K562 (cell line): Measurements from ENCODE around the gene TNC. TPM values are rescaled to one million over a fixed set of nuclear protein-coding genes. Genes with fewer than 3 reads are reported as not detected.

Experiments
- ATAC-seq: fragments of 200-7000 bp; cut with Tn5 transposase; 3 replicates; pipeline ENCODE4 v1.9.1; 2020; ENCODE audit warnings: moderate library complexity
- BruUV-seq: library from RNA; stranded (reverse); fragments of 400-500 nt; replicated peaks from 2 replicates; lab custom pipeline; 2021; lab: Mats Ljungman, UMichigan
- CTCF ChIA-PET: fragments of 300-600 bp; formaldehyde crosslinking; extraction: SDS; loops from one replicate; lab custom pipeline; 2021; ENCODE audit warnings: low intra/inter-chr PET ratio; lab: Yijun Ruan, JAX
- POLR2A ChIA-PET: fragments of 300-600, 350-650 bp; sonication (Branson Sonifier 250); formaldehyde crosslinking; extraction: SDS; loops from one replicate; lab custom pipeline; 2021; ENCODE audit warnings: antibody characterized with exemption, inconsistent platforms; lab: Yijun Ruan, JAX
- DNase-seq, 4 experiments: peaks; one replicate each; pipeline versions ENCODE4 v3.0.0 to v3.0.0-alpha.2; 2011 to 2018; ENCODE audit warnings: low spot score in 3 of 4, mixed read lengths in 3 of 4; ENCODE audit errors: extremely low read depth in 1 of 4
- FAIRE-seq: peaks from 2 replicates; lab custom pipeline; 2011; peaks lifted over from hg19 to GRCh38; lab: Jason Lieb, UNC
- H2AFZ ChIP-seq: 2 replicates; pipeline ENCODE4 v1.6.0; 2011; ENCODE audit warnings: low read depth, low read length, control low read depth, inconsistent platforms
- H3K27ac ChIP-seq: fragments of 200-600 bp; 3 replicates; pipeline ENCODE4 v1.8.0; 2011; ENCODE audit warnings: low read depth, mild to moderate bottlenecking, control low read depth, inconsistent platforms, low read length, moderate library complexity, mixed read lengths; ENCODE audit errors: extremely low read depth
- H3K27me3 ChIP-seq, 2 experiments: fragments of 300-600 bp in 1 of 2; 2 replicates in 1 of 2; 3 replicates in 1 of 2; pipeline versions ENCODE4 v1.6.0 to v1.8.0; 2011; ENCODE audit warnings: inconsistent platforms in 2 of 2, low read length in 2 of 2, mild to moderate bottlenecking in 1 of 2, mixed read lengths in 1 of 2, moderate library complexity in 1 of 2; ENCODE audit not compliant: control insufficient read depth in 2 of 2, insufficient read depth in 2 of 2
- H3K36me3 ChIP-seq: fragments of 300-600 bp; 3 replicates; pipeline ENCODE4 v1.8.0; 2011; ENCODE audit warnings: mild to moderate bottlenecking, low read length, inconsistent platforms; ENCODE audit not compliant: control insufficient read depth, insufficient read depth
- H3K4me1 ChIP-seq, 2 experiments: fragments of 200-600 bp in 1 of 2; replicated peaks in 1 of 2; 2 replicates in 1 of 2; 3 replicates in 1 of 2; pipeline versions ENCODE4 v1.5.1 to v1.8.0; 2011; ENCODE audit warnings: inconsistent platforms in 2 of 2, low read length in 2 of 2, mild to moderate bottlenecking in 1 of 2, mixed read lengths in 1 of 2, moderate library complexity in 1 of 2; ENCODE audit not compliant: control insufficient read depth in 2 of 2, insufficient read depth in 2 of 2
- H3K4me2 ChIP-seq: 2 replicates; pipeline ENCODE4 v1.6.1; 2011; ENCODE audit warnings: low read length, control low read depth, inconsistent platforms, mixed read lengths; ENCODE audit not compliant: insufficient read depth
- H3K4me3 ChIP-seq: fragments of 200-600 bp; sonication (generic), shearing (Covaris generic); 2 replicates; pipeline ENCODE4 v1.5.1; 2016; ENCODE audit warnings: control low read depth, inconsistent platforms
- H3K79me2 ChIP-seq: fragments of 200-600 bp; 3 replicates; pipeline ENCODE4 v1.8.0; 2011; ENCODE audit warnings: low read length, inconsistent platforms; ENCODE audit not compliant: control insufficient read depth, insufficient read depth
- H3K9ac ChIP-seq, 2 experiments: 2 replicates each; pipeline versions ENCODE4 v1.6.0 to v1.6.1; 2011; ENCODE audit warnings: low read depth in 2 of 2, low read length in 2 of 2, control low read depth in 1 of 2, inconsistent platforms in 1 of 2, mild to moderate bottlenecking in 1 of 2, mixed read lengths in 1 of 2; ENCODE audit not compliant: insufficient read depth in 1 of 2
- H3K9me1 ChIP-seq: one replicate; pipeline ENCODE4 v1.6.0; 2011; ENCODE audit warnings: inconsistent platforms, mild to moderate bottlenecking, low read length, moderate library complexity; ENCODE audit not compliant: control insufficient read depth, insufficient read depth
- H3K9me3 ChIP-seq: replicated peaks from 2 replicates; pipeline ENCODE4 v1.5.1; 2011; ENCODE audit warnings: low read depth, low read length, inconsistent platforms; ENCODE audit not compliant: control insufficient read depth, insufficient read depth
- H4K20me1 ChIP-seq: replicated peaks from 2 replicates; pipeline ENCODE4 v1.6.1; 2011; ENCODE audit warnings: low read length, inconsistent platforms, mixed read lengths; ENCODE audit not compliant: control insufficient read depth, insufficient read depth
- CHD2 ChIP-seq: IDR thresholded peaks from 2 replicates; pipeline ENCODE4 v1.6.1; 2011; ENCODE audit warnings: low read depth, low read length
- EHMT2 ChIP-seq: fragments of 450-650 bp; IDR thresholded peaks from 2 replicates; pipeline ENCODE4 v1.6.1; 2018; ENCODE audit warnings: antibody characterized with exemption
- ELF4 ChIP-seq: fragments of 450-650 bp; formaldehyde crosslinking; IDR thresholded peaks from 2 replicates; pipeline ENCODE4 v1.4.0; 2022; ENCODE audit warnings: missing genetic modification characterization
- GTF2F1 ChIP-seq: IDR thresholded peaks from 2 replicates; pipeline ENCODE4 v1.6.1; 2011; ENCODE audit warnings: low read depth, low read length, improper control_type of control experiment
- MEIS2 ChIP-seq: fragments of 450-650 bp; IDR thresholded peaks from 2 replicates; pipeline ENCODE4 v1.6.1; 2014; ENCODE audit warnings: mild to moderate bottlenecking; ENCODE audit not compliant: partially characterized antibody
- NFE2 ChIP-seq: IDR thresholded peaks from 2 replicates; pipeline ENCODE4 v1.6.1; 2014; ENCODE audit warnings: antibody characterized with exemption, low read depth
- SLC30A9 ChIP-seq: fragments of 250-450 bp; sonication (Bioruptor Pico); IDR thresholded peaks from 2 replicates; pipeline ENCODE4 v1.8.0; 2022; ENCODE audit warnings: mild to moderate bottlenecking, moderate library complexity
- SMAD1 ChIP-seq: fragments of 150-350 bp; IDR thresholded peaks from 2 replicates; pipeline ENCODE4 v1.6.1; 2014; ENCODE audit warnings: low read length, low read depth; ENCODE audit not compliant: partially characterized antibody
- TOE1 ChIP-seq, 2 experiments: fragments of 450-650 bp in 1 of 2; sonication (generic) in 1 of 2; formaldehyde crosslinking in 1 of 2; IDR thresholded peaks; 2 replicates each; pipeline versions ENCODE4 v1.7.1 to v1.8.0; 2016 to 2022; ENCODE audit warnings: borderline replicate concordance in 2 of 2, mild to moderate bottlenecking in 2 of 2, antibody characterized with exemption in 1 of 2, inconsistent platforms in 1 of 2, low read depth in 1 of 2, missing genetic modification reagents in 1 of 2, moderate library complexity in 1 of 2
- ZKSCAN1 ChIP-seq: fragments of 150-350 bp; IDR thresholded peaks from 2 replicates; pipeline ENCODE4 v1.6.1; 2016; ENCODE audit warnings: low read depth, low read length
- ZNF175 ChIP-seq: fragments of 200-800 bp; sonication (Bioruptor generic); IDR thresholded peaks from 2 replicates; pipeline ENCODE4 v1.6.1; 2016; ENCODE audit warnings: low read depth, mild to moderate bottlenecking, missing genetic modification characterization, missing compliant biosample characterization
- ZNF79 ChIP-seq: fragments of 250-450 bp; sonication (Bioruptor Pico); IDR thresholded peaks from 2 replicates; pipeline ENCODE4 v1.4.0; 2020; ENCODE audit warnings: low read depth, mild to moderate bottlenecking, moderate library complexity
- WGBS: fragments of 100-300 bp; shearing (Covaris generic); methylation state at CpG from one replicate; pipeline ENCODE4 v1.1.6; 2016; ENCODE audit warnings: low coverage, mixed read lengths; ENCODE audit not compliant: insufficient coverage; ENCODE audit errors: missing lambda C conversion rate; 5-methylcytosine and 5-hydroxymethylcytosine counted together
- in situ Hi-C: fragments of 300-500 bp; cut with MboI; formaldehyde crosslinking; loops from 4 replicates; pipeline ENCODE4 v1.15.0; 2018; ENCODE audit warnings: inconsistent platforms, mixed read lengths
- intact Hi-C: fragments of 100-400 bp; cut with micrococcal nuclease; formaldehyde crosslinking; loops from 2 replicates; pipeline ENCODE4 v1.14.2; 2022
- polyA plus RNA-seq, 8 experiments: library from polyadenylated mRNA; depleted of rRNA in 4 of 8; stranded (reverse) in 5 of 8; unstranded in 3 of 8; fragments of >200 nt; fragmentation: Nextera tagmentation in 2 of 8; fragmentation: Illumina TruSeq in 1 of 8; extraction: Ambion mirVana in 2 of 8; extraction: Trizol in 1 of 8; gene quantifications; 2 replicates each; pipeline versions ENCODE4 v1.2.1 to v1.2.3, GENCODE V29; 2011 to 2014; ENCODE audit warnings: inconsistent platforms in 1 of 8, missing spikeins in 1 of 8
- total RNA-seq, 7 experiments: library from RNA; depleted of rRNA in 6 of 7; stranded (reverse); fragments of >200 nt in 6 of 7; fragmentation: Illumina TruSeq in 2 of 7; extraction: Trizol in 2 of 7; gene quantifications; 2 replicates each; pipeline versions ENCODE4 v1.2.1 to v1.2.3, GENCODE V29; 2011 to 2021; ENCODE audit warnings: low replicate concordance in 1 of 7
- TF ChIP-seq, protein P1 (sequence below): fragments of 450-650 bp; IDR thresholded peaks from 2 replicates; pipeline ENCODE4 v1.6.1; 2016; ENCODE audit warnings: missing biosample characterization, missing genetic modification characterization
- TF ChIP-seq, protein P2 (sequence below): fragments of 450-650 bp; IDR thresholded peaks from 2 replicates; pipeline ENCODE4 v1.6.1; 2016; ENCODE audit warnings: mild to moderate bottlenecking

Gene TNC
- total and polyA plus RNA-seq, 9 of the 15 experiments (the other 6 are each of a cell fraction or from before 2014, with no cell fraction given): under 0.01 to 0.29 TPM; not detected in 7

GRCh38 chr9:115042781-115043509 is 75.0 kb downstream of the TNC start:
- no peaks in the 10 kb centered on the region for H3K27me3 ChIP-seq
- CTCF ChIA-PET: no interaction called here
- no peaks in the 10 kb centered on the region for H3K4me1 ChIP-seq

More at GRCh38 chr9:115042781-115043509, 75.0 kb downstream of the TNC start:
- H3K79me2 ChIP-seq: no peaks in the 10 kb centered on the region
- TF ChIP-seq ZKSCAN1 (no peak), TOE1 (IDR thresholded peaks at IDR 0.05; ENCODE audit: borderline replicate concordance) (no peak), TOE1 (CRISPR knock-in tag; IDR thresholded peaks at IDR 0.05; ENCODE audit: borderline replicate concordance, low read depth) (no peak), SMAD1 (no peak), CHD2 (no peak), MEIS2 (no peak), SLC30A9 (CRISPR knock-in tag) (no peak), ZNF175 (no peak), EHMT2 (no peak), ELF4 (CRISPR knock-in tag) (no peak), NFE2 (no peak), ZNF79 (CRISPR knock-in tag) (no peak), GTF2F1 (no peak)
- TF ChIP-seq, protein P1, sequence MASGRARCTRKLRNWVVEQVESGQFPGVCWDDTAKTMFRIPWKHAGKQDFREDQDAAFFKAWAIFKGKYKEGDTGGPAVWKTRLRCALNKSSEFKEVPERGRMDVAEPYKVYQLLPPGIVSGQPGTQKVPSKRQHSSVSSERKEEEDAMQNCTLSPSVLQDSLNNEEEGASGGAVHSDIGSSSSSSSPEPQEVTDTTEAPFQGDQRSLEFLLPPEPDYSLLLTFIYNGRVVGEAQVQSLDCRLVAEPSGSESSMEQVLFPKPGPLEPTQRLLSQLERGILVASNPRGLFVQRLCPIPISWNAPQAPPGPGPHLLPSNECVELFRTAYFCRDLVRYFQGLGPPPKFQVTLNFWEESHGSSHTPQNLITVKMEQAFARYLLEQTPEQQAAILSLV: no peak
- TF ChIP-seq, protein P2, sequence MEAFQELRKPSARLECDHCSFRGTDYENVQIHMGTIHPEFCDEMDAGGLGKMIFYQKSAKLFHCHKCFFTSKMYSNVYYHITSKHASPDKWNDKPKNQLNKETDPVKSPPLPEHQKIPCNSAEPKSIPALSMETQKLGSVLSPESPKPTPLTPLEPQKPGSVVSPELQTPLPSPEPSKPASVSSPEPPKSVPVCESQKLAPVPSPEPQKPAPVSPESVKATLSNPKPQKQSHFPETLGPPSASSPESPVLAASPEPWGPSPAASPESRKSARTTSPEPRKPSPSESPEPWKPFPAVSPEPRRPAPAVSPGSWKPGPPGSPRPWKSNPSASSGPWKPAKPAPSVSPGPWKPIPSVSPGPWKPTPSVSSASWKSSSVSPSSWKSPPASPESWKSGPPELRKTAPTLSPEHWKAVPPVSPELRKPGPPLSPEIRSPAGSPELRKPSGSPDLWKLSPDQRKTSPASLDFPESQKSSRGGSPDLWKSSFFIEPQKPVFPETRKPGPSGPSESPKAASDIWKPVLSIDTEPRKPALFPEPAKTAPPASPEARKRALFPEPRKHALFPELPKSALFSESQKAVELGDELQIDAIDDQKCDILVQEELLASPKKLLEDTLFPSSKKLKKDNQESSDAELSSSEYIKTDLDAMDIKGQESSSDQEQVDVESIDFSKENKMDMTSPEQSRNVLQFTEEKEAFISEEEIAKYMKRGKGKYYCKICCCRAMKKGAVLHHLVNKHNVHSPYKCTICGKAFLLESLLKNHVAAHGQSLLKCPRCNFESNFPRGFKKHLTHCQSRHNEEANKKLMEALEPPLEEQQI: no peak
- TF ChIP-seq, all 486 proteins: peak for 0
- no peak overlapping the region for H2AFZ ChIP-seq
- intact Hi-C loops (no loop called here), in situ Hi-C loops (no loop called here)
- BruUV-seq: no TSS peak
- H4K20me1 ChIP-seq: no peaks in the 10 kb centered on the region
- FAIRE-seq (no peak), DNase-seq (no peak), ATAC-seq (no peak)
- no peak overlapping the region for H3K27ac ChIP-seq
- no peak overlapping the region for H3K9ac ChIP-seq
- H3K4me2 ChIP-seq: no peak overlapping the region
- H3K9me3 ChIP-seq: no peaks in the 10 kb centered on the region
- POLR2A ChIA-PET: interaction anchor here (0.7 kb wide), 1 partner anchor 9 kb away, joined by 4 read pairs; no protein-coding TSS in a partner anchor
- no peaks in the 10 kb centered on the region for H3K36me3 ChIP-seq
- H3K9me1 ChIP-seq: no peaks in the 10 kb centered on the region
- WGBS: 0% methylated on average over 3 of the region's 3 CpGs
- no peak overlapping the region for H3K4me3 ChIP-seq
